Measurements from ENCODE around the gene EXOC3. TPM values are rescaled to one million over a fixed set of nuclear protein-coding genes. Genes with fewer than 3 reads are reported as not detected.
"Not testable (repeated sequence)": the region's sequence is repeated elsewhere in the genome, so short reads cannot be mapped to it uniquely, and the experiment has no call there.

EXOC3 gene
- total RNA-seq = 10 to 100 TPM; 41.6 to 41.7 TPM

DNA sequence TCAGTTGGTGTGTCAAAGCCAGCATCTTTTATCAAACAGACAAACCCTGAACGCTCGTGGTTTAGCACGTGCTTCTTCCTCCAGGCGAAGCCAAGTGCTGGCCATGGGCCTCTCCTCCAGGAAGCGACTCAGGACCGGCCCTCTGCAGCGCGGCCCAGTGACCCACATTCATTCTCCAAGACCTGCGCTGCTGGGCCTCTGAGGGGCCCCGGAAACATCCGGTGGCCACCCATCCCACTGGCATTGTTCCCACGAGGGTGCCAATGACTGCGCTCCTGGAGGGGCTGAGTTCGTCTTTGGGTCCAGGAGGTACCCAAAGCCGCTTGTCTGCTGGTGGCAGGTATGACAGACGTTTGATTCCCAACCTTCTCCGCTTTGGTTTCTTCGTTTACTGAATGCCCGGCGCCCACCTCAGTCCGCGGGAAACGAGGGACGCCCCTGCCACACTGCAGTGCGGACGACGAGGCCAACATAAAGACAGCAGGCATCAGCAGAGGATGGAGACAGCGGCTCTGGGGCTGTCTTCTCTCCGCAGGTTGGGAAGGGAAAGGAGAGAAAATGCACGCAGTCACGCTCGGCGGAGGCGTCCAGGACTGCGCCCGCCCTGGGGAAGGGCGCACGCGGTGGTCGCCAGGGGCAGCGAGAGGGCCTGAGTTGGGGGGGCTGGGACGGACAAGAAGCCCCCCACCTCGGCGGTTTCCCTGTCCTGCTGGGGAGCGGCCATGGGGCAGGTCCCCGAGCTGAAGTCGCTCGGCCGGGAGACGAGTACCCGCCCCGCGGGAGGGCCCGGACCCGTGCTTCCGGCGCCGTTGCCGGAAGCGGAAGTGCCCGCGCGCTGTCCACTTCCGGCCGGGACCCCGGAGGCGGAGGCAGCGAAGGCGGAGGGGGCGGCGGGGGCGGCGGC, at the start of gene EXOC3:
EXOC3 (plus strand) TSS at position 842 of the 904 bp plus-strand sequence. CDS start 3,030 bp downstream, outside the sequence.
- peaks cover 29% of the 10 kb centered on the region for H3K4me1 Mint-ChIP-seq (ENCODE audit: low read depth)
- H3K27me3 Mint-ChIP-seq (ENCODE audit: low read depth) = no peaks in the 10 kb centered on the region
- no peaks in the 10 kb centered on the region for H3K9me3 Mint-ChIP-seq
- peaks cover 12% of the 10 kb centered on the region for H3K36me3 Mint-ChIP-seq (ENCODE audit: low read depth)
- peak; percentile 71 for DNase-seq
- H3K27ac Mint-ChIP-seq = peak within 1 kb of the TSS; percentile 87
- CTCF ChIA-PET = interaction anchor here (0.6 kb wide), 1 partner anchor 14 kb away, joined by 3 read pairs; no protein-coding TSS in a partner anchor
- peak within 1 kb of the TSS; percentile 95 for H3K4me3 Mint-ChIP-seq
- intact Hi-C loops (cut with micrococcal nuclease) = loop anchor here (1.0 to 2.0 kb wide), 2 partner anchors 16 to 169 kb away; no protein-coding TSS in a partner anchor

DNA sequence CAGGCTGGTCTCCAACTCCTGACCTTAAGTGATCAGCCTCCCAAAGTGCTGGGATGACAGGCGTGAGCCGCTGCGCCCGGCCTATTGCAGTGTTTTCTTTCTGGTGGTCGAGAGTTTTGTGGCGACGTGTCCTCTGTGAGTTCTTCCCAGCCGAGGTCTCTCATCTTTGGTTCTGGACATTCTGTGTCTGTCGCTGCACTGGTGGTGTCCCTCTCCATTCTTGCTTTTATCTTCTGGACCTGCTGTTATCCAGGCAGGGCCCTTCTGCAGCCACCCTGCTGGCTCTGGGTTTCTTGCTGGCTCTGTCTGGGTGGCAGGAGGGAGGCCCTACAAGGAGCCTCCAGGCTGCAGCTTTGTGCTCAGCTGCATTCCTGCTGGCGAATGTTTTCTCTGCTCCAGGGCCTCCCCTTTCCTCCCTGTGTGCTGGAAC, 49.1 kb upstream of the EXOC3 start:
- peak overlapping the region; percentile 91 for H3K27ac Mint-ChIP-seq
- no peaks in the 10 kb centered on the region for H3K9me3 Mint-ChIP-seq
- H3K4me3 Mint-ChIP-seq = peak overlapping the region; percentile 69
- peaks cover 27% of the 10 kb centered on the region for H3K4me1 Mint-ChIP-seq (ENCODE audit: low read depth)
- DNase-seq = no peak
- no peaks in the 10 kb centered on the region for H3K36me3 Mint-ChIP-seq (ENCODE audit: low read depth)
- CTCF ChIA-PET = no interaction called here
- H3K27me3 Mint-ChIP-seq (ENCODE audit: low read depth) = no peaks in the 10 kb centered on the region
- intact Hi-C loops (cut with micrococcal nuclease) = loop anchor here (2.0 to 5.0 kb wide), 4 partner anchors 65 to 923 kb away; partner anchors contain the start of gene PDCD6

DNA sequence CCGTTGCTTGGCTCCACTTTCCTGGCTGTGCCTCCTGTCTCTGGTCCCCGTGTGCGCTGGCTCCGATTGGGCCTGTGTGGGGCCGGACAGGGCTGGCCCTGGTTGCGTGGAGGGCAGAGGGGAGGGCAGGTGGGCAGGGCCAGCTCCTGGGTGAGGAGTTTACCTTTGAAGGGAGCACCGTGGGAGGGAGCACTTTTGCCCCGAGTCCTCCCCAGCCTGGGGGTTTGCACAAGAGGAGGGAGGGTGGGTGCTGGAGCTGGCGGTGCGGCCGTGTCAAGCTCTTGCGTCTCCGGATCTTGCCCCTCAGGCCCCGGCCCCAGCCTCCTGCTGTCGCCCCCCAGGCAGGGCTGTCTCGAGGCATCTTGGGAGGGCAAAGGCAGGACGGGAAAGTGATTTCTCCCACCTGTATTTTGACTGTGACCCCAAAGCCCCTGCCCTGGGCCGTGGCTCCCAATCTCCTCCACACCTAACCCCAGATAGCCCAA, 48.3 kb upstream of the EXOC3 start:
- peaks cover 32% of the 10 kb centered on the region for H3K4me1 Mint-ChIP-seq (ENCODE audit: low read depth)
- intact Hi-C loops (cut with micrococcal nuclease) = loop anchor here (5.0 kb wide), 1 partner anchor 923 kb away; no protein-coding TSS in a partner anchor
- H3K27ac Mint-ChIP-seq = no peak overlapping the region
- H3K36me3 Mint-ChIP-seq (ENCODE audit: low read depth) = no peaks in the 10 kb centered on the region
- no peaks in the 10 kb centered on the region for H3K27me3 Mint-ChIP-seq (ENCODE audit: low read depth)
- no peak overlapping the region for H3K4me3 Mint-ChIP-seq
- no peak for DNase-seq
- CTCF ChIA-PET = interaction anchor here (0.5 kb wide), 1 partner anchor 325 kb away, joined by 3 read pairs; no protein-coding TSS in a partner anchor
- no peaks in the 10 kb centered on the region for H3K9me3 Mint-ChIP-seq

DNA sequence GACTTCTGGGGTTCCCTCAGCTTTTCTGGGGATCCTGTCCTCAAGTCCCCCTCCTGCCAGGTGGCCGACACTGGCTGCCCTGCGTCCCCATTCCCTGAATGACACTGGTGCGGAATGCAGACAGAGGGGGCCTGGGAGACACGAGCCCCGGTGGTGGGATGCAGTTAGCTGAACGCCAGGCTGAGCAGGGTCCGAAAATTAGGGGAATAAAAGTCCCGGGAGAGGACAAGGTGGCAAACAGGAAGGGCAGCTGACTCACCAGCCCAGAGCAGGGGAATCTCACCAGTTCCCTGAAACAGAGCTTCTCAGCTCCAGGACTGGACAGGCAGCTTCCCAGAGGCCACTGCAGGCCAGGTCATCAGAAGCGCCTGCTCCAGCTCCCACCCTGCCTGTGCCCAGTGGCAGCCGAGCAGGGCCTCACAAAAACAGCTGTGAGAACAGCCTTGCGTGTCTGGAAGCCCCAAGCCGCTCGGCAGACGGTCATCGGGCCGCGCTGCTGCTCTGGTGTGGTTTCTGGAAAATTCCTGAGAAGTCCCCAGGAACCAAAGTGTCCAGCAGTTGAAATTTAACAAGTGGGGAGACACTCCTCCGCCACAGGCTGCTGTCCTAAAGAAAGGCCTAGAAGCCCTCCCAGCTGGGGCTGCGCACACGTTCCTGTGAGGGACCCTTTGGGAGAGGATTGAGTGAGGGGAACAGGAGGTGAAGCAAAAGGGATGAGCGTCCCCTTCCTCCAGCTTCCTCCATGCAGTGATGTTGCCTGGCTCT, 47.6 kb upstream of the EXOC3 start:
- H3K36me3 Mint-ChIP-seq (ENCODE audit: low read depth) = no peaks in the 10 kb centered on the region
- DNase-seq = no peak
- H3K27ac Mint-ChIP-seq = no peak overlapping the region
- CTCF ChIA-PET = interaction anchor here (0.5 kb wide), 1 partner anchor 324 kb away, joined by 3 read pairs; no protein-coding TSS in a partner anchor
- intact Hi-C loops (cut with micrococcal nuclease) = no loop called here
- no peaks in the 10 kb centered on the region for H3K9me3 Mint-ChIP-seq
- H3K4me3 Mint-ChIP-seq = no peak overlapping the region
- H3K27me3 Mint-ChIP-seq (ENCODE audit: low read depth) = peaks cover under 1% of the 10 kb centered on the region
- H3K4me1 Mint-ChIP-seq (ENCODE audit: low read depth) = peaks cover 37% of the 10 kb centered on the region

DNA sequence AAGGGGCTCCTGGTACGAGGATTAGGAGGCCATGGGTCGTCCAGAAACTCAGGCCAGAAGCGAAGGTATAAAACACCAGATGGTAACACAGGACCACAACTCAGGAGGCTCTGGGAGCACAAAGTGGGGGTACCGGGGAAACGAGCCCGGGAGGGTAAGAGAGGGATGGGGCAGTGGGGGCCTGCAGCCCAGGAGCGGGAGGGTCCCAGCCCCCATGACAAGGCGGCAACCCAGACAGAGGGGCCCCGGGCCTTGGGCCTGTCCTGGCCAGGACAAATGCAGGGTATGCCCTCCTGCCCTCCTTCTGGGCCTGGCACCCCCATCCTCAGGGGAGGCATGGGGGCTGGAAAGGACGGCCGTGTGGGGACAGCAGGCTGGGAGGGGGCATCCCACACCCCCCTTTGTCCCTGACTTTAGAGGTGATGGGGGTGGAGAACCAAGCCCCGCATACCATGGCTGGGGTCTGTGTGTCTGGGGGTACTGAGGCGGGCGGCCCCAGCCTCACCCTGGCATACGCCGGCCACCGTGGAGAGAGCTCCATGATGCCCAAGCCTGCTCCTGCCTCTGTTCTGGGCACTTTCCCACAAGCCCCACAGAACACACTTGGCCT, 47.0 kb upstream of the EXOC3 start:
- Mint-ChIP-seq H3K27ac (no peak overlapping the region), H3K4me3 (no peak overlapping the region), H3K36me3 (ENCODE audit: low read depth) (no peaks in the 10 kb centered on the region), H3K9me3 (no peaks in the 10 kb centered on the region), H3K27me3 (ENCODE audit: low read depth) (peaks cover 4% of the 10 kb centered on the region), H3K4me1 (ENCODE audit: low read depth) (peaks cover 33% of the 10 kb centered on the region)
- intact Hi-C loops (cut with micrococcal nuclease) = no loop called here
- DNase-seq = no peak
- CTCF ChIA-PET = no interaction called here

DNA sequence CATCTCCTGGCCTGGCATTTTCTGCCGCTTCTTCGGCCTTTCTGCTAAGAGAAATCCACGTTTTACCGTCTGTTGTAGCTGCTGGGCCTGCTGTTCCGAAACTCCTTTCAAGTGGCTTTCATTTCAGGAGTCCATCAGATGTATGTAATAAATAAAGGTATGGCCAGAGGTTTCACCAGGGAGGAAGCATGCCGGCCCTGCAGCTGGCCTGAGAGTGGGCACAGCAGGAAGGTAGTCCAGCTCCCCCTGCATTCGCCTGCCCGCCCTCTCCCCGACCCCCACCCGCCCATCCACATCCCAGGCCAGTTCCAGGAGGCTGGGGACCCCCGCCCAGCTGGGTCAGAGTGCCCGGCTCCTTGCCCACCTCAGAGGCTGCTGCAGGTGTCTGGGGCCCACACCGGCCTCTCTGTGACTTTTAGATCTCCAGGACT, 46.4 kb upstream of the EXOC3 start:
- Mint-ChIP-seq H3K36me3 (ENCODE audit: low read depth) (no peaks in the 10 kb centered on the region), H3K27me3 (ENCODE audit: low read depth) (peaks cover 7% of the 10 kb centered on the region), H3K4me1 (ENCODE audit: low read depth) (peaks cover 32% of the 10 kb centered on the region), H3K27ac (no peak overlapping the region), H3K9me3 (no peaks in the 10 kb centered on the region), H3K4me3 (no peak overlapping the region)
- DNase-seq = no peak
- CTCF ChIA-PET = interaction anchor here (0.7 kb wide), 1 partner anchor 244 kb away, joined by 4 read pairs; no protein-coding TSS in a partner anchor
- intact Hi-C loops (cut with micrococcal nuclease) = no loop called here

DNA sequence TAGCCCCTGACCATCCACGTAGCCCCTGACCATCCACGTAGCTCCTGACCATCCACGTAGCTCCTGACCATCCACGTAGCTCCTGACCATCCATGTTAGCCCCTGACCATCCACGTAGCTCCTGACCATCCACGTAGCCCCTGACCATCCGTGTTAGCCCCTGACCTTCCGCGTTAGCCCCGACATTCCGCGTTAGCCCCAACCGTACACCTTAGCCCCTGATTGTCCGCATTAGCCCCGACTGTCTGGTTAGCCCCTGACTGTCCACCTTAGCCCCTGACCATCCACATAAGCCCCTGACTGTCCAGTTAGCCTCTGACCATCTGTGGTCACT, 44.9 kb upstream of the EXOC3 start:
- intact Hi-C loops (cut with micrococcal nuclease); H3K9me3 Mint-ChIP-seq; H3K27ac Mint-ChIP-seq; DNase-seq; H3K4me3 Mint-ChIP-seq; H3K36me3 Mint-ChIP-seq (ENCODE audit: low read depth): not testable (repeated sequence)
- CTCF ChIA-PET = interaction anchor here (0.6 to 1.2 kb wide), 3 partner anchors 16 to 185 kb away, joined by 3 to 4 read pairs (median 3); no protein-coding TSS in a partner anchor
- peaks cover 22% of the 10 kb centered on the region for H3K4me1 Mint-ChIP-seq (ENCODE audit: low read depth)
- H3K27me3 Mint-ChIP-seq (ENCODE audit: low read depth) = peaks cover 21% of the 10 kb centered on the region

DNA sequence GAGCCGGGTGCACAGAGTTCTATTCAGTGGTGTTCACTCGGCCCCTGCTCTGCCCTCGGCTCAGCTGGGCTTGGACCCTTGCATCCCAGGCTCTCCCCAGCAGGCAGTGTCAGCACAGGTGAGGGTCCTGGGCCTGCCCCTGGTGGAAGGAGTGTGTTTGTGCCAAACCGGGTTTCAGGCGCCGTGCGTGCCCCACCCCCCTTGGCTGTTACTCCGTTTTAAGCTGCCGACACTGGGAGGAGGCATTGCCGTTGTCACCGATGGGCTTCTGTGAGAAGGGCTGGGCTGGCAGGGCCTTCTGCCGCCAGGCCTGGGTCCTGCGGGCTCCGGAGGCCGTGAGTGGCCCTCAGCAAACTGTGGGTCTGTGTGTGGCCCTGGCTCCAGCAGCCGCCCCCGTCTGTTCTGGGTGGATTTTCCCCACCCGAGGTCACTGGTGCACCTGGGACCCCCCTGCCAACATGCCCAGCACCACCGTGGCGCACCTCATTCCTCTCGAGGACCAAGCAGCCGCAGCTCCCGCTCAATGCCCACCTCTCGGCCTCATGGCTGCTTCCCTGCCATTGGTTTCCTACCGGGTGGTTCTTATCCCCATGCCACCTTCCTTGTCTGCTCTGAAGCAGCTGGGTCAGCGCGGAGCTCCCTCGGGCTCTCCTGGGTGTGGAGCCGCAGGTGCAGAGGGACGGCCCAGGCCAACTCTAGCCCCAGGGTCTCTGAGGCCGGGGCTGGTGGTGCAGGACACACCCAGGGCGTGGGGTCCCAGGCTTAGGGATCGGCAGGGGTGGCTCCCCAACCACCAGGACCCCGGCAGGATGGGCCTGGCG, 44.3 kb upstream of the EXOC3 start:
- Mint-ChIP-seq H3K27ac (no peak overlapping the region), H3K27me3 (ENCODE audit: low read depth) (peaks cover 22% of the 10 kb centered on the region), H3K4me1 (ENCODE audit: low read depth) (peaks cover 18% of the 10 kb centered on the region), H3K36me3 (ENCODE audit: low read depth) (no peaks in the 10 kb centered on the region), H3K9me3 (no peaks in the 10 kb centered on the region), H3K4me3 (no peak overlapping the region)
- CTCF ChIA-PET = interaction anchor here (1.2 kb wide), 1 partner anchor 16 kb away, joined by 4 read pairs; no protein-coding TSS in a partner anchor
- intact Hi-C loops (cut with micrococcal nuclease) = no loop called here
- DNase-seq = no peak

DNA sequence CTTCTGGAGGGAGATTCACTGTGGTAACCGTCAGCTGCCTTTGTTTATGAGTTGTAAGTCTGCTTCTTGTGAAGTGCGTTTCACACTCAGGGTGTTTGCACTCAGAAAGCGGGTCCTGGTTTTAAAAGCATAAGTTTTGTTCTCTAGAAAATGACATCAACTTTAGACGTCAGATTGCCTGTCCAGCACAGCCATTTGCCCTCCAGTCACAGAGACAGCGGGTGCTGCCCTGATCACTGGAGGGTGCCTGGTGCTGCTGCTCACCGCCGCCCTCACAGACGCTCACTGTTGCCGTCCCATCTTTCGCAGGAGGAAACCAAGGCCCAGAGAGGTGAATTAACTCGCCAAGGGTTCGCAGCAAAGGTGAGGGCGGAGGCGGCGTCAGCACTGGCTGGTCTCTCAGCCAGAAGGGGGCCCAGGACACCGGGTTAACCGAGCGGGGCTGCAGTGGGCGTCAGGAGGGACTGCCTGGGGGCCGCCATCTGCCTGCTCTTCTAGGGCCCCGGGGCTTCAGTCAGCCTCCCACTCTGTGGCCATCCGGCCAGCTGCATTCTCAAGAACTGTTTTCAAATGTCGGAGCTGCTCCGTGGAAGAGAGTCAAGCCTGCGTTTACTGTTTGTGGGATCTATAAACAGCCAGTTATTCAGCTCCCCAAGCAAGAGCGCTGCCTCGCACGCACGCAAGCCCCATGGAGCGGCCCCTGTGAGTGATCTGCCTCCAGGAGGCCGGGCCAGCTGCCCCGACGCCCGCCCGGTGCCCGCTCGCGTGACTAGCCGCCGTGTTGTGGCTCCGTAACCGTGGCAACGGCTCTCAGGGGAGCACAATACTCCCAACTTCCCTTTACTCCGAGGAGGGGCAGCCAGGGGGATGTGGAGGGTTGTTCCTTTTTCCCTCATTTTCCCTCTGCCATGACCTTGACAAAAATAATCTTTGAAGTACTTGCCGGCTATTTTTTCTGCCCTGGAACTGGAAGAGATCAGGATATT, 43.4 kb upstream of the EXOC3 start:
- Mint-ChIP-seq H3K9me3 (no peaks in the 10 kb centered on the region), H3K27me3 (ENCODE audit: low read depth) (peaks cover 27% of the 10 kb centered on the region), H3K4me1 (ENCODE audit: low read depth) (peaks cover 14% of the 10 kb centered on the region), H3K36me3 (ENCODE audit: low read depth) (no peaks in the 10 kb centered on the region), H3K4me3 (no peak overlapping the region), H3K27ac (no peak overlapping the region)
- CTCF ChIA-PET = interaction anchor here (1.0 kb wide), 1 partner anchor 82 kb away, joined by 3 read pairs; no protein-coding TSS in a partner anchor
- intact Hi-C loops (cut with micrococcal nuclease) = no loop called here
- DNase-seq = peak; percentile 82

DNA sequence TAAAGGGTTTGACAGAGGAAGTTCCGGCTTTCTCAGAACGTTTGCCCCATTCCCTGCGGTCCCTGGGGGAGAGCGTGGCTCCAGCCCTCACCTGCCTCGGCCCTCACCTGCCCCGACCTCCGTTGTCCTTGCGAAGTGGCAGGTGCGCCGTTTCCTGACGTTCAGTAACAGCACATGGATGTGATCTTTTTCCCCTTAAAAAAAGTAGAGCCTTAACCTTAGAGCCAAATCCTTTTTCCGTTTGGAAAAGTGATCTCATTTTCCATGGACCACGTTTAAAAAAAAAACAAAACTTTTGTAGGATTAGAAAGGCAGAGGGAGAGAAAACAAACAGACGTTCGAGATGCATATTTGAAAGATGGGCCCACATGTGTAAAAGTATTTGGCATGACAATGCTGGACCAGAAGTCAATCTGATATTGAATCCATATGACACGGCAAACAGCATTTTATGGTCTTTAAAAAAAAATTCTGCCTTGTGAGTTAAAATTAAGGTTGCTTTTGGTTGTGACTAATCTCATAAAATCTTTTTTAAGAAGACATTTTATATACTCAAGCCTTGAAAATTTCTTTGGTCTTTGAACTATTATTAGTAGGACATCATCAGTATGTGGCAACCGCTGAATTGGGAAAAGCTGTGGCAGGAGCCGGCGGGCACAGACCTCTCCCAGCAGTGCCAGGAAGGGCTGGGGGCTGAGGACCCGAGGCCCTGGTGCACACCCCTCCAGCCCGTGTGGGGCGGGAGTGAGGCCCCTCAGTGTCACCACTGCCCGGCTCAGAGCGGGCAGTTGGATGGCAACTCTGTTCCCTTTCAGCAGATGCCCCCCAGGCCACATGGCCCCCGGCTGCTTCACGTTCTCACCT, 42.5 kb upstream of the EXOC3 start:
- Mint-ChIP-seq H3K27ac (no peak overlapping the region), H3K27me3 (ENCODE audit: low read depth) (peaks cover 27% of the 10 kb centered on the region), H3K36me3 (ENCODE audit: low read depth) (no peaks in the 10 kb centered on the region), H3K4me3 (no peak overlapping the region), H3K9me3 (no peaks in the 10 kb centered on the region), H3K4me1 (ENCODE audit: low read depth) (peaks cover 14% of the 10 kb centered on the region)
- CTCF ChIA-PET = interaction anchor here (1.0 kb wide), 1 partner anchor 83 kb away, joined by 3 read pairs; no protein-coding TSS in a partner anchor
- DNase-seq = no peak
- intact Hi-C loops (cut with micrococcal nuclease) = no loop called here

Data from activated naive CD4-positive, alpha-beta T cell treated with anti-CD3 and anti-CD28 coated beads for 36 hours (primary cell).